Astrocyte (in vitro differentiated cells and primary cell): ENCODE data around the gene UNKL. TPM values are rescaled to one million over a fixed set of nuclear protein-coding genes. Genes with fewer than 3 reads are reported as not detected.

Source experiments
- DNase-seq: peaks from one replicate; pipeline ENCODE4 v3.0.0-alpha.2; 2010; ENCODE audit warnings: low read depth
- FAIRE-seq: peaks from 2 replicates; lab custom pipeline; 2011; peaks lifted over from hg19 to GRCh38; lab: Jason Lieb, UNC
- H2AFZ ChIP-seq: 2 replicates; pipeline ENCODE4 v1.6.0; 2012; ENCODE audit warnings: low read depth, low read length, inconsistent platforms
- H3K27ac ChIP-seq: 2 replicates; pipeline ENCODE4 v1.5.1; 2011; ENCODE audit warnings: low read depth, low read length, inconsistent platforms
- H3K27me3 ChIP-seq: 2 replicates; pipeline ENCODE4 v1.6.0; 2011; ENCODE audit warnings: low read length, inconsistent platforms; ENCODE audit not compliant: insufficient read depth
- H3K36me3 ChIP-seq: 2 replicates; pipeline ENCODE4 v1.5.1; 2011; ENCODE audit warnings: low read length, inconsistent platforms; ENCODE audit not compliant: insufficient read depth
- H3K4me1 ChIP-seq: 2 replicates; pipeline ENCODE4 v1.5.1; 2011; ENCODE audit warnings: low read length, inconsistent platforms; ENCODE audit not compliant: insufficient read depth
- H3K4me2 ChIP-seq: 2 replicates; pipeline ENCODE4 v1.6.0; 2012; ENCODE audit warnings: low read length, inconsistent platforms
- H3K4me3 ChIP-seq: 2 replicates; pipeline ENCODE4 v1.5.1; 2011; ENCODE audit warnings: low read depth, mild to moderate bottlenecking, low read length, inconsistent platforms; ENCODE audit not compliant: insufficient read depth
- H3K79me2 ChIP-seq: 2 replicates; pipeline ENCODE4 v1.6.0; 2012; ENCODE audit warnings: mild to moderate bottlenecking, low read length, inconsistent platforms; ENCODE audit not compliant: insufficient read depth
- H3K9ac ChIP-seq: 2 replicates; pipeline ENCODE4 v1.6.0; 2012; ENCODE audit warnings: mild to moderate bottlenecking, low read length, inconsistent platforms
- H3K9me3 ChIP-seq: 2 replicates; pipeline ENCODE4 v1.5.1; 2012; ENCODE audit warnings: low read depth, mild to moderate bottlenecking, low read length, inconsistent platforms; ENCODE audit not compliant: insufficient read depth
- H4K20me1 ChIP-seq: 2 replicates; pipeline ENCODE4 v1.6.0; 2012; ENCODE audit warnings: low read length, inconsistent platforms; ENCODE audit not compliant: insufficient read depth
- H3K27ac Mint-ChIP-seq: one replicate; pipeline ENCODE4 v1.8.0; 2021; ENCODE audit warnings: mild to moderate bottlenecking, mixed read lengths; ENCODE audit not compliant: unreplicated experiment
- H3K27me3 Mint-ChIP-seq: one replicate; pipeline ENCODE4 v1.8.0; 2021; ENCODE audit warnings: low read depth, mixed read lengths; ENCODE audit not compliant: unreplicated experiment
- H3K36me3 Mint-ChIP-seq: one replicate; pipeline ENCODE4 v1.8.0; 2021; ENCODE audit warnings: low read depth, mixed read lengths; ENCODE audit not compliant: unreplicated experiment
- H3K4me1 Mint-ChIP-seq: one replicate; pipeline ENCODE4 v1.8.0; 2021; ENCODE audit warnings: low read depth, mixed read lengths; ENCODE audit not compliant: unreplicated experiment
- H3K4me3 Mint-ChIP-seq: one replicate; pipeline ENCODE4 v1.8.0; 2021; ENCODE audit warnings: mild to moderate bottlenecking, moderate library complexity, mixed read lengths; ENCODE audit not compliant: unreplicated experiment
- H3K9me3 Mint-ChIP-seq: one replicate; pipeline ENCODE4 v1.8.0; 2021; ENCODE audit warnings: mild to moderate bottlenecking, mixed read lengths; ENCODE audit not compliant: unreplicated experiment
- EZH2 ChIP-seq: IDR thresholded peaks from 2 replicates; pipeline ENCODE4 v1.6.1; 2012; ENCODE audit warnings: mild to moderate bottlenecking, low read length, inconsistent platforms; ENCODE audit not compliant: insufficient read depth
- total RNA-seq: library from RNA; stranded (reverse); gene quantifications from 2 replicates; pipeline ENCODE4 v1.2.1, GENCODE V29; 2021
- TF ChIP-seq, protein P1 (sequence below): IDR thresholded peaks from 2 replicates; pipeline ENCODE4 v1.5.1; 2011; ENCODE audit warnings: low read depth, mild to moderate bottlenecking, inconsistent platforms, low read length, moderate library complexity; ENCODE audit not compliant: insufficient read depth

Gene UNKL
- total RNA-seq, 1 donor from 2014 or later = 10.7 TPM

- Histone ChIP-seq H3K79me2 (no peaks in the 10 kb centered on the region), H3K4me3 (no peak overlapping the region), H3K36me3 (no peaks in the 10 kb centered on the region), H3K9ac (no peak overlapping the region), H3K27me3 (peaks cover 48% of the 10 kb centered on the region), H4K20me1 (peaks cover 7% of the 10 kb centered on the region), H3K27ac (no peak overlapping the region), H3K4me2 (no peak overlapping the region), H2AFZ (no peak overlapping the region), H3K9me3 (peaks cover 4% of the 10 kb centered on the region), H3K4me1 (peaks cover 11% of the 10 kb centered on the region)
- FAIRE-seq (no peak), DNase-seq (no peak)
- Mint-ChIP-seq H3K27ac (no peak overlapping the region), H3K27me3 (peaks cover 33% of the 10 kb centered on the region), H3K4me3 (peak overlapping the region; percentile 40), H3K36me3 (no peaks in the 10 kb centered on the region), H3K9me3 (no peaks in the 10 kb centered on the region), H3K4me1 (no peaks in the 10 kb centered on the region)
- TF ChIP-seq, protein P1, sequence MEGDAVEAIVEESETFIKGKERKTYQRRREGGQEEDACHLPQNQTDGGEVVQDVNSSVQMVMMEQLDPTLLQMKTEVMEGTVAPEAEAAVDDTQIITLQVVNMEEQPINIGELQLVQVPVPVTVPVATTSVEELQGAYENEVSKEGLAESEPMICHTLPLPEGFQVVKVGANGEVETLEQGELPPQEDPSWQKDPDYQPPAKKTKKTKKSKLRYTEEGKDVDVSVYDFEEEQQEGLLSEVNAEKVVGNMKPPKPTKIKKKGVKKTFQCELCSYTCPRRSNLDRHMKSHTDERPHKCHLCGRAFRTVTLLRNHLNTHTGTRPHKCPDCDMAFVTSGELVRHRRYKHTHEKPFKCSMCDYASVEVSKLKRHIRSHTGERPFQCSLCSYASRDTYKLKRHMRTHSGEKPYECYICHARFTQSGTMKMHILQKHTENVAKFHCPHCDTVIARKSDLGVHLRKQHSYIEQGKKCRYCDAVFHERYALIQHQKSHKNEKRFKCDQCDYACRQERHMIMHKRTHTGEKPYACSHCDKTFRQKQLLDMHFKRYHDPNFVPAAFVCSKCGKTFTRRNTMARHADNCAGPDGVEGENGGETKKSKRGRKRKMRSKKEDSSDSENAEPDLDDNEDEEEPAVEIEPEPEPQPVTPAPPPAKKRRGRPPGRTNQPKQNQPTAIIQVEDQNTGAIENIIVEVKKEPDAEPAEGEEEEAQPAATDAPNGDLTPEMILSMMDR = no peak
- TF ChIP-seq EZH2 = peak; percentile 45
Measured at GRCh38 chr16:1332618-1333148, 81.8 kb downstream of the UNKL start.

- peaks cover 11% of the 10 kb centered on the region for H3K4me1 ChIP-seq
- peaks cover 4% of the 10 kb centered on the region for H3K9me3 ChIP-seq
- no peaks in the 10 kb centered on the region for H3K36me3 ChIP-seq
- Mint-ChIP-seq H3K4me3 (no peak overlapping the region), H3K27ac (peak overlapping the region; percentile 26), H3K27me3 (peaks cover 33% of the 10 kb centered on the region), H3K4me1 (no peaks in the 10 kb centered on the region), H3K36me3 (no peaks in the 10 kb centered on the region), H3K9me3 (no peaks in the 10 kb centered on the region)
- H3K27me3 ChIP-seq = peaks cover 48% of the 10 kb centered on the region
- H3K4me3 ChIP-seq = no peak overlapping the region
- peak; percentile 48 for TF ChIP-seq EZH2
- TF ChIP-seq, protein P1 = no peak
- FAIRE-seq (no peak), DNase-seq (no peak)
- H3K4me2 ChIP-seq = peak overlapping the region; percentile 46
- H4K20me1 ChIP-seq = peaks cover 7% of the 10 kb centered on the region
- no peaks in the 10 kb centered on the region for H3K79me2 ChIP-seq
- H3K27ac ChIP-seq = no peak overlapping the region
- H3K9ac ChIP-seq = no peak overlapping the region
- no peak overlapping the region for H2AFZ ChIP-seq
Measured at GRCh38 chr16:1331712-1332617, 82.5 kb downstream of the UNKL start.
